H9 (cell line): Measurements from ENCODE around the gene CACNA2D4. TPM values are rescaled to one million over a fixed set of nuclear protein-coding genes. Genes with fewer than 3 reads are reported as not detected.

Experiments
- DNase-seq: peaks from one replicate; pipeline ENCODE4 v3.0.0-alpha.2; 2017
- H2AFZ ChIP-seq: one replicate; pipeline ENCODE4 v1.6.1; 2013; ENCODE audit warnings: mild to moderate bottlenecking, low read length, control low read depth, moderate library complexity
- H2AK5ac ChIP-seq: 2 replicates; pipeline ENCODE4 v1.6.1; 2013; ENCODE audit warnings: low read length, control low read depth, mixed read lengths; ENCODE audit not compliant: insufficient read length
- H2BK120ac ChIP-seq: one replicate; pipeline ENCODE4 v1.6.1; 2013; ENCODE audit warnings: low read depth, mild to moderate bottlenecking, low read length, control low read depth, inconsistent platforms; ENCODE audit not compliant: poor library complexity, severe bottlenecking
- H2BK12ac ChIP-seq: 2 replicates; pipeline ENCODE4 v1.6.1; 2013; ENCODE audit warnings: low read length, control low read depth, mixed read lengths, low read depth; ENCODE audit not compliant: insufficient read length
- H2BK15ac ChIP-seq: 2 replicates; pipeline ENCODE4 v1.6.1; 2013; ENCODE audit warnings: low read depth, low read length, control low read depth
- H2BK20ac ChIP-seq: one replicate; pipeline ENCODE4 v1.6.1; 2013; ENCODE audit warnings: low read depth, mild to moderate bottlenecking, low read length, control low read depth, inconsistent platforms; ENCODE audit not compliant: poor library complexity, severe bottlenecking
- H2BK5ac ChIP-seq: 2 replicates; pipeline ENCODE4 v1.6.1; 2013; ENCODE audit warnings: low read length, control low read depth, mixed read lengths; ENCODE audit not compliant: insufficient read length
- H3K14ac ChIP-seq: 2 replicates; pipeline ENCODE4 v1.6.1; 2013; ENCODE audit warnings: low read length, control low read depth; ENCODE audit not compliant: insufficient read depth
- H3K18ac ChIP-seq: 2 replicates; pipeline ENCODE4 v1.6.1; 2013; ENCODE audit warnings: low read depth, mild to moderate bottlenecking, mixed read lengths, low read length, control low read depth; ENCODE audit not compliant: insufficient read length
- H3K23ac ChIP-seq: 2 replicates; pipeline ENCODE4 v1.6.1; 2013; ENCODE audit warnings: low read length, control low read depth, mixed read lengths, low read depth; ENCODE audit not compliant: insufficient read length
- H3K23me2 ChIP-seq: 2 replicates; pipeline ENCODE4 v1.6.1; 2013; ENCODE audit warnings: low read depth, mild to moderate bottlenecking, mixed read lengths, low read length, control low read depth; ENCODE audit not compliant: insufficient read length, poor library complexity, severe bottlenecking
- H3K27ac ChIP-seq: 2 replicates; pipeline ENCODE4 v1.5.1; 2013; ENCODE audit warnings: low read length, control low read depth, mixed read lengths, low read depth; ENCODE audit not compliant: insufficient read length
- H3K27me3 ChIP-seq: 2 replicates; pipeline ENCODE4 v1.6.1; 2013; ENCODE audit warnings: low read length, control low read depth, inconsistent platforms; ENCODE audit not compliant: insufficient read depth
- H3K4ac ChIP-seq: 2 replicates; pipeline ENCODE4 v1.6.1; 2013; ENCODE audit warnings: low read depth, mild to moderate bottlenecking, control low read depth, inconsistent platforms, low read length, moderate library complexity
- H3K4me1 ChIP-seq: 2 replicates; pipeline ENCODE4 v1.6.1; 2013; ENCODE audit warnings: low read length, control low read depth, inconsistent platforms; ENCODE audit not compliant: insufficient read depth
- H3K4me2 ChIP-seq: 2 replicates; pipeline ENCODE4 v1.6.1; 2013; ENCODE audit warnings: low read length, control low read depth, mixed read lengths; ENCODE audit not compliant: insufficient read length, insufficient read depth
- H3K56ac ChIP-seq: 2 replicates; pipeline ENCODE4 v1.6.1; 2013; ENCODE audit warnings: low read depth, mild to moderate bottlenecking, mixed read lengths, low read length, control low read depth; ENCODE audit not compliant: insufficient read length
- H3K79me1 ChIP-seq: 2 replicates; pipeline ENCODE4 v1.6.1; 2013; ENCODE audit warnings: low read depth, mild to moderate bottlenecking, moderate library complexity, low read length, control low read depth, inconsistent platforms; ENCODE audit not compliant: insufficient read depth, poor library complexity, severe bottlenecking
- H3K79me2 ChIP-seq: 2 replicates; pipeline ENCODE4 v1.6.1; 2013; ENCODE audit warnings: low read length, control low read depth, inconsistent platforms; ENCODE audit not compliant: insufficient read depth
- H3K9ac ChIP-seq: 2 replicates; pipeline ENCODE4 v1.6.1; 2013; ENCODE audit warnings: low read length, control low read depth, mixed read lengths; ENCODE audit not compliant: insufficient read length; ENCODE audit errors: extremely low read depth
- H3K9me3 ChIP-seq: one replicate; pipeline ENCODE4 v1.6.1; 2013; ENCODE audit warnings: low read depth, low read length, inconsistent platforms; ENCODE audit not compliant: control insufficient read depth
- H3T11ph ChIP-seq: one replicate; pipeline ENCODE4 v1.6.1; 2013; ENCODE audit warnings: mild to moderate bottlenecking, low read length, control low read depth, inconsistent platforms
- H4K20me1 ChIP-seq: one replicate; pipeline ENCODE4 v1.6.1; 2013; ENCODE audit not compliant: control insufficient read depth, insufficient read length, insufficient read depth
- H4K5ac ChIP-seq: 2 replicates; pipeline ENCODE4 v1.6.1; 2013; ENCODE audit warnings: low read depth, mild to moderate bottlenecking, mixed read lengths, low read length, control low read depth; ENCODE audit not compliant: insufficient read length
- H4K8ac ChIP-seq: replicated peaks from 2 replicates; pipeline ENCODE4 v1.6.1; 2013; ENCODE audit warnings: low read length, control low read depth, mixed read lengths, low read depth; ENCODE audit not compliant: insufficient read length
- H4K91ac ChIP-seq: 2 replicates; pipeline ENCODE4 v1.6.1; 2013; ENCODE audit warnings: low read depth, mild to moderate bottlenecking, moderate library complexity, mixed read lengths, low read length, control low read depth; ENCODE audit not compliant: insufficient read length
- H3K27ac Mint-ChIP-seq, 3 experiments: 2 replicates in 2 of 3; 3 replicates in 1 of 3; pipeline ENCODE4 v1.8.0; 2020 to 2021; ENCODE audit warnings: mixed read lengths in 3 of 3, mild to moderate bottlenecking in 1 of 3, moderate library complexity in 1 of 3
- H3K27me3 Mint-ChIP-seq: 2 replicates; pipeline ENCODE4 v1.8.0; 2021; ENCODE audit warnings: low read depth, mild to moderate bottlenecking, moderate library complexity, mixed read lengths
- H3K36me3 Mint-ChIP-seq, 3 experiments: 2 replicates in 2 of 3; 3 replicates in 1 of 3; pipeline ENCODE4 v1.8.0; 2020 to 2021; ENCODE audit warnings: low read depth in 3 of 3, mixed read lengths in 3 of 3; ENCODE audit not compliant: insufficient read depth in 1 of 3
- H3K4me1 Mint-ChIP-seq, 2 experiments: 2 replicates each; pipeline ENCODE4 v1.8.0; 2020; ENCODE audit warnings: mixed read lengths in 2 of 2
- H3K4me3 Mint-ChIP-seq, 2 experiments: 2 replicates in 1 of 2; 3 replicates in 1 of 2; pipeline ENCODE4 v1.8.0; 2020 to 2021; ENCODE audit warnings: mild to moderate bottlenecking in 2 of 2, mixed read lengths in 2 of 2, moderate library complexity in 1 of 2
- H3K9me3 Mint-ChIP-seq, 2 experiments: 2 replicates in 1 of 2; 3 replicates in 1 of 2; pipeline ENCODE4 v1.8.0; 2020; ENCODE audit warnings: mild to moderate bottlenecking in 2 of 2, mixed read lengths in 2 of 2, moderate library complexity in 1 of 2
- CTCF ChIP-seq: fragments of 200-600 bp; sonication (generic); conservative IDR thresholded peaks from 3 replicates; pipeline ENCODE4 v1.8.0; 2021; ENCODE audit warnings: antibody characterized with exemption, mild to moderate bottlenecking
- WGBS: extraction: QIAGEN DNeasy Blood & Tissue Kit; methylation state at CpG from one replicate; pipeline ENCODE4 v1.1.7; 2013; ENCODE audit warnings: missing lambda C conversion rate, low lambda C conversion rate, mixed read lengths; ENCODE audit not compliant: insufficient read length; ENCODE audit errors: extremely low coverage; 5-methylcytosine and 5-hydroxymethylcytosine counted together
- total RNA-seq: library from RNA; stranded (reverse); gene quantifications from 2 replicates; pipeline ENCODE4 v1.2.1, GENCODE V29; 2021

CACNA2D4 gene
- total RNA-seq, 1 experiment from 2014 or later, result 0.79 TPM

GRCh38 chr12:1781772-1782171 is 136.7 kb downstream of the CACNA2D4 start:
- no peak overlapping the region for H3K18ac ChIP-seq
- no peak overlapping the region for H3K56ac ChIP-seq
- H4K20me1 ChIP-seq, result no peaks in the 10 kb centered on the region
- H3K14ac ChIP-seq, result no peak overlapping the region
- H3K36me3 Mint-ChIP-seq, result peaks cover 10 to 42% (median 17%) of the 10 kb centered on the region in 3 experiments; a peak in 6 of 7 replicates
- no peaks in the 10 kb centered on the region for H3K9me3 ChIP-seq
- no CpG with 5 or more reads among the region's 2 CpGs for WGBS
- no peak overlapping the region for H3K27ac ChIP-seq
- 0 out of 2 replicates have a peak, but pooled peaks cover 3% of the 10 kb centered on the region for H3K79me2 ChIP-seq
- H3K9ac ChIP-seq, result no peak overlapping the region
- no peak overlapping the region for H3K4ac ChIP-seq
- no peak overlapping the region for H4K8ac ChIP-seq
- no peak overlapping the region for H3K23ac ChIP-seq
- no peak for DNase-seq
- H3K4me3 Mint-ChIP-seq, result no peak overlapping the region
- H3K27ac Mint-ChIP-seq, result no peak overlapping the region
- no peaks in the 10 kb centered on the region for H3K27me3 ChIP-seq
- no peak overlapping the region for H4K5ac ChIP-seq
- H2BK15ac ChIP-seq, result no peak overlapping the region
- H3K23me2 ChIP-seq, result no peaks in the 10 kb centered on the region
- H2AK5ac ChIP-seq, result no peak overlapping the region
- no peaks in the 10 kb centered on the region for H3K27me3 Mint-ChIP-seq
- H2BK5ac ChIP-seq, result no peak overlapping the region
- no peak overlapping the region for H2BK12ac ChIP-seq
- H3T11ph ChIP-seq, result no peak overlapping the region
- H4K91ac ChIP-seq, result no peak overlapping the region
- H3K9me3 Mint-ChIP-seq, result no peaks in the 10 kb centered on the region
- peaks cover 3% of the 10 kb centered on the region for H3K79me1 ChIP-seq
- TF ChIP-seq CTCF, result no peak
- no peaks in the 10 kb centered on the region; a peak in 2 of 4 replicates for H3K4me1 Mint-ChIP-seq
- H2BK120ac ChIP-seq, result no peak overlapping the region
- no peaks in the 10 kb centered on the region; the same call in 1 of the 2 replicates for H3K4me1 ChIP-seq
- H2BK20ac ChIP-seq, result no peak overlapping the region
- no peak overlapping the region for H2AFZ ChIP-seq
- no peak overlapping the region for H3K4me2 ChIP-seq
